HG03571 (cell line): Measurements from ENCODE around the gene PTPN6.

Experiments used
- ATAC-seq: cut with Tn5 transposase; IDR thresholded peaks from one replicate; pipeline ENCODE4 v1.9.1; 2021; ENCODE audit not compliant: unreplicated experiment

The PTPN6 gene

GRCh38 chr12:6921996-6922946 is 28.9 kb upstream of the PTPN6 start:
- ATAC-seq, result no peak

GRCh38 chr12:6923003-6923732 is 28.0 kb upstream of the PTPN6 start:
- ATAC-seq, result no peak

GRCh38 chr12:6923851-6924250 is 27.3 kb upstream of the PTPN6 start:
- no peak for ATAC-seq

GRCh38 chr12:6925239-6925539 is 26.0 kb upstream of the PTPN6 start:
- ATAC-seq, result no peak

- no peak for ATAC-seq
Measured at GRCh38 chr12:6925540-6926279, 25.4 kb upstream of the PTPN6 start.

- ATAC-seq, result no peak
Measured at GRCh38 chr12:6927379-6928021, 23.7 kb upstream of the PTPN6 start, which contains the start of gene ATN1. TSS of gene ATN1 (plus strand) at chr12:6927959. CDS start at chr12:6934002, 6,043 bp downstream.

- ATAC-seq, result no peak
Measured at GRCh38 chr12:6928022-6928702, 23.0 kb upstream of the PTPN6 start.

- no peak for ATAC-seq
Measured at GRCh38 chr12:6928703-6929407, 22.3 kb upstream of the PTPN6 start.

GRCh38 chr12:6929466-6930452 is 21.4 kb upstream of the PTPN6 start:
- ATAC-seq, result no peak

GRCh38 chr12:6932766-6933165 is 18.4 kb upstream of the PTPN6 start:
- ATAC-seq, result no peak

- ATAC-seq, result no peak
Measured at GRCh38 chr12:6934110-6934509, 17.0 kb upstream of the PTPN6 start.

GRCh38 chr12:6935371-6936193 is 15.6 kb upstream of the PTPN6 start:
- ATAC-seq, result no peak

- ATAC-seq, result no peak
Measured at GRCh38 chr12:6936194-6936635, 14.9 kb upstream of the PTPN6 start.

- peak; percentile 1 for ATAC-seq
Measured at GRCh38 chr12:6936636-6937480, 14.3 kb upstream of the PTPN6 start.

- ATAC-seq, result peak; percentile 79
Measured at GRCh38 chr12:6937481-6938352, 13.4 kb upstream of the PTPN6 start.
